GM21825 (cell line): ENCODE results near the gene PPP2R2C.

Experiments
- ATAC-seq: cut with Tn5 transposase; IDR thresholded peaks from one replicate; pipeline ENCODE4 v1.9.1; 2021; ENCODE audit warnings: mild to moderate bottlenecking, moderate library complexity; ENCODE audit not compliant: unreplicated experiment

PPP2R2C gene

GRCh38 chr4:6494431-6495295 is 22.2 kb upstream of the PPP2R2C start:
- no peak for ATAC-seq

- no peak for ATAC-seq
Measured at GRCh38 chr4:6493658-6494304, 21.4 kb upstream of the PPP2R2C start.

GRCh38 chr4:6492861-6493657 is 20.6 kb upstream of the PPP2R2C start:
- ATAC-seq, result no peak

DNA sequence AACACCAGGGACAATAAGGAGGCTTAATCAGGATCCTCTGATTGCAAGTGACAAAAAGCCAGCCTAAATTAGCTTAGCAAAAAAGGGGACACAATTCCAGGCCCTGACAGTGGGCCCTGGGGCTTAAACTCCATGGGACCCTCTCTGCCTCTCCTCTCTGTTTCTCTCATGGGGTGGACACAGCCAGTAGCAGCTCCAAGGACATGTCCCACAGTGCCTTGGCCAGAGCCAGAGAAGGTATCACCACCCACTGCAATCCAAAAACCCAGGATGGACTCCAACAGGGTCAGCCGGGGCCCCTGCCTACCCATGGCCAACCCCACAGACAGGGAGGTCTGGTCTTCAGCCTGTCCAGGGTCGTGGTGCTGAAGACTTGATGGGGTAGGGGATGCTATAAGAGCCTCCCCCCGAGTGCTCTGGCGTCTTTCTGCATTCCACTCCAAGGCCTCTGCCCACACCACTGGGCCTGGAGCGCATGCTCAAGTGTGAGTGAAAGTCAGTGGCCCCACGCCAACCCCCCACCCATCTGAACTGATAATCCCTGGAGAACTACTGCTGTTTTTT is 19.7 kb upstream of the PPP2R2C start:
- ATAC-seq, result no peak

GRCh38 chr4:6491235-6491634 is 18.8 kb upstream of the PPP2R2C start:
- no peak for ATAC-seq

DNA sequence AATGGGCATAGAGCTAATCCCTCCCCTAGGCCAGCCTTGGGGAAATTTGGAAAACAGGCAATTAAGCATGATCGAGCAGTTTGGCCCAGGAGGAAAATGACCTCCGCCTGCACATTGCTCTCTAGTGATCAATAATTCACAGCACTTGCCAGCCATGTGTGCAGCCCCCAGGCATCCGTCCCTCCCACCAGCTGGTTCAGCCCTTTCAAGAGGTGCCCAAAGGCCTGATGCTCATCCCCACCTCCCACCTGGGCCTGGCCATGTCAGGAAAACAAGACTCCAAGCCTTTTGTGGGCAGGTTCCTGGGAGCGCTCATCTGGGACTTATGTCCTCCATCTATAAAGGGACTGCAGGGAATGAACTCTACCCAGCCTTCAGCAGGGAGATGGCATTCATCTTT is 17.5 kb upstream of the PPP2R2C start:
- no peak for ATAC-seq

GRCh38 chr4:6487466-6487865 is 15.1 kb upstream of the PPP2R2C start:
- ATAC-seq, result no peak

DNA sequence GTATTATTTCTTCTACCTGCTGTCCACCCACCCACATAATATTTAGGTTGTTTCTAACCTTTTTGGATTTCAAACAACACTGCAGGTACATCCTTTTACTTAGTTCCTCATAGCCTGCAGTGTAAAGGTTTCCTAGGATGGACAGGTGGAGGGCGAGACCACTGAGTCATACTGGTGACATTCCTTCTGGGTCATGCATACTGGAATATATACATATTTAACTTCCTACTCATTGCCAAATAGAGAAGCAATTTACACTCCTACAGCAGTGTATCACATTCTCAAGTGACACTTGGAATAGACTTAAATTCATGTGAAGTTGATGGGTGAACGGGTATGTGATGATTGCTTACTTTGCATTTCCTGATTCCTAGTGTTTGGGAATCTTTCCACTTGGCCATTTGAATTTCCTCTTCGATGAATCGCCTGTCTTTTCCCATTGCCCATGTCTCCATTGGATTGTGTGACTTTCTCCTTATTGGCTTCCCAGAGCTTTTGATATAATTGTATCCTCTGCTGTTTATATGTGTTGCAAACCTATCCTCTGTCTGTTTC is 8.2 kb upstream of the PPP2R2C start:
- ATAC-seq, result no peak

GRCh38 chr4:6478546-6479220 is 6.3 kb upstream of the PPP2R2C start:
- ATAC-seq, result no peak

DNA sequence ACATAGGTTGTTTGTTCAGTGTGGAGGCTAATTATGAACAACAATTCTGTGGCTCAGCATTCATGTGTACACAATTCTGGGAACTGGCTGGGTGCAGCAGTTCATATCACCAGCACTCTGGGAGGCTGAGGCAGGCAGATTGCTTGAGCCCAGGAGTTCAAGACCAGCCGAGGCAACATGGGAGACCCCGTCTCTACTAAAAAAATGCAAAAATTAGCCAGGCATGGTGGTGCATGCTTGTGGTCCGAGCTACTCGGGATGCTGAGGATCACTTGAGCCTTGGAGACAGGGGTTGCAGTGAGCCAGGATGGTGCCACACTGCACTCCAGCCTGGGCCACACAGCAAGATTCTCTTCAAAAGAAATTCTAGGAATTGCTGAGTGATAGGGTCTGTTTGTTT is 4.5 kb upstream of the PPP2R2C start:
- no peak for ATAC-seq

DNA sequence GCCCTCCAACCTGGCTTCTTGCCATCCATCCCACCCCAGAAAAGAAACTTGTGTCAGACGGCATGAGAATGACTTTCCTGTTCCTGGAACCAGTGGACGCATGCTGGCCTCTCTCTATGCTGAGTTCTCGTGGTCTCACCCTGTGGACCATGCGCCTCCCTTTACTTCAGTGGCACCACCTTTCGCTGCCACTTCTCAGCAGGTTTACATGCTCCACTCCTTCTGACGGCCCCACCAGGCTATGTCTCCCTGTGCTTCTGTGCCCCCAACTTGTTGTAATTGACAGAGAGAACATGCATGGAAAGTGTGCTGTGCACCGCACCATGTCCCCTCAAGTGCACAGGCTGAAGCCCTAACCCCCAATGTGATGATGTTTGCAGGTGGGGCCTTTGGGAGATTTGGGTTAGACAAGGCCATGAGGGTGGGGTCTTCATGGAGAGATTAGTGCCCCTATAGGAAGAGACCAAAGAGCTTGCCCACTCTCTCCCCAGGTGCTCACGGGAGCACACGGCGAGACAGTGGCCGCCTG is 3.1 kb upstream of the PPP2R2C start:
- no peak for ATAC-seq

GRCh38 chr4:6474705-6475457 is 2.5 kb upstream of the PPP2R2C start:
- no peak for ATAC-seq

GRCh38 chr4:6474053-6474568 is 1.7 kb upstream of the PPP2R2C start:
- no peak for ATAC-seq

GRCh38 chr4:6473264-6474052 is 1.0 kb upstream of the PPP2R2C start:
- ATAC-seq, result no peak

DNA sequence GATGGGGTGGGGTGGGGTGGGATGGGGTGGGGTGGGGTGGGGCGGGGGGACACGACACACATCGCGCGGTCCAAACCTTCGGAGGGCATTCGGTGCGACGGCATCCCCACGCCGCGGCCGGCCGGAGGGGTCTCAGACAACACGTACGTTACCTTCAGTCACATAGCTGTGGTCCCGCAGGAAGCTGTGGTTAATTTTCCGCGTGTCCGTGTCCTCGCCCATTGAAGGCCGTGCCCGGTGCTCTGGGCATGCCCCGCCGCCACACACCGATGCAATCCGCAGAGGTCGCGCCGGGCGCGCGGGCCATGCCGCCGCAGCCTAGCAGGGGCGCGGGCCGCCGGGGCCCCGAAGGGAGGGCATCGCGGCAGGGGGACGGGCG is 417 bp downstream of the PPP2R2C start:
- ATAC-seq, result no peak

DNA sequence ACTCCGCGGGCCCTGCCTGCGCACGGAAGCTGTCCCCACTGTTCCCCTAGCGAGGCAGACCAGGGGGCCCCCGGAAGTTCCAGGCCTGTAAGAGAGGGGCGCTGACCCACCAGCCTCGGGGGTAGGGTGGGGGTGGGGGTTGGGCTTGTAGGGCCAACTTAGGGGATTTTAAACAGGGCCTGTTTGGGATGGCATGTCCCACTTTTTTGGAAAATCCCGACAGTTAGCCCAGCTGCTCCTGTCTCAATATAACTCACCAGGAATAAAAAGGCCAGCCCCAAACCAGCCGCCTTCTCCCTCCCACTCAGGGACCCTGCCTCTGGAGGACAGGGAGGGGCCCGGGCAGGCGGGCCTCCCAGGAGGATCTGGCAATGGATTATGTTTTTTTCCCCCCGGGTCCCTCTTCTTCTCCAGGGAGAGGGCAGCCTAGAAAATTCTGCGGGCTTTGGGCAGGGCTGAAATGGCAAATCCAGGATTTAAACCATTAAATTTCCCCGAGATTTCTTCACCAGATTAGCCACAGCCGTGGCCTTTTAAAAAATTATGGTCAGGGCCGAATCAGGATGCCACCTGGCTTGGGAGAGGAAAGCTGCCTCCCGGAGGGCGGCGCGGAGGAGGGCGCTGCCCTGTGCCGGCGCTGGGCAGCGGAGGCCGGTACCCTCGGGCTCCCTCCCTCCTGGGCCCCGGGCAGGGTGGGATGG is 957 bp downstream of the PPP2R2C start:
- no peak for ATAC-seq

- no peak for ATAC-seq
Measured at GRCh38 chr4:6470502-6471306, 1.7 kb downstream of the PPP2R2C start.
